K562 (cell line): ENCODE measurements around the gene ACSS2. TPM values are rescaled to one million over a fixed set of nuclear protein-coding genes. Genes with fewer than 3 reads are reported as not detected.

Experiments used
- ATAC-seq: fragments of 200-7000 bp; cut with Tn5 transposase; 3 replicates; pipeline ENCODE4 v1.9.1; 2020; ENCODE audit warnings: moderate library complexity
- BruUV-seq: library from RNA; stranded (reverse); fragments of 400-500 nt; replicated peaks from 2 replicates; lab custom pipeline; 2021; lab: Mats Ljungman, UMichigan
- CTCF ChIA-PET: fragments of 300-600 bp; formaldehyde crosslinking; extraction: SDS; loops from one replicate; lab custom pipeline; 2021; ENCODE audit warnings: low intra/inter-chr PET ratio; lab: Yijun Ruan, JAX
- POLR2A ChIA-PET: fragments of 300-600, 350-650 bp; sonication (Branson Sonifier 250); formaldehyde crosslinking; extraction: SDS; loops from one replicate; lab custom pipeline; 2021; ENCODE audit warnings: antibody characterized with exemption, inconsistent platforms; lab: Yijun Ruan, JAX
- DNase-seq, 4 experiments: peaks; one replicate each; pipeline versions ENCODE4 v3.0.0 to v3.0.0-alpha.2; 2011 to 2018; ENCODE audit warnings: low spot score in 3 of 4, mixed read lengths in 3 of 4; ENCODE audit errors: extremely low read depth in 1 of 4
- FAIRE-seq: peaks from 2 replicates; lab custom pipeline; 2011; peaks lifted over from hg19 to GRCh38; lab: Jason Lieb, UNC
- H2AFZ ChIP-seq: 2 replicates; pipeline ENCODE4 v1.6.0; 2011; ENCODE audit warnings: low read depth, low read length, control low read depth, inconsistent platforms
- H3K27ac ChIP-seq: fragments of 200-600 bp; 3 replicates; pipeline ENCODE4 v1.8.0; 2011; ENCODE audit warnings: low read depth, mild to moderate bottlenecking, control low read depth, inconsistent platforms, low read length, moderate library complexity, mixed read lengths; ENCODE audit errors: extremely low read depth
- H3K27me3 ChIP-seq, 2 experiments: fragments of 300-600 bp in 1 of 2; 2 replicates in 1 of 2; 3 replicates in 1 of 2; pipeline versions ENCODE4 v1.6.0 to v1.8.0; 2011; ENCODE audit warnings: inconsistent platforms in 2 of 2, low read length in 2 of 2, mild to moderate bottlenecking in 1 of 2, mixed read lengths in 1 of 2, moderate library complexity in 1 of 2; ENCODE audit not compliant: control insufficient read depth in 2 of 2, insufficient read depth in 2 of 2
- H3K36me3 ChIP-seq: fragments of 300-600 bp; 3 replicates; pipeline ENCODE4 v1.8.0; 2011; ENCODE audit warnings: mild to moderate bottlenecking, low read length, inconsistent platforms; ENCODE audit not compliant: control insufficient read depth, insufficient read depth
- H3K4me1 ChIP-seq, 2 experiments: fragments of 200-600 bp in 1 of 2; replicated peaks in 1 of 2; 2 replicates in 1 of 2; 3 replicates in 1 of 2; pipeline versions ENCODE4 v1.5.1 to v1.8.0; 2011; ENCODE audit warnings: inconsistent platforms in 2 of 2, low read length in 2 of 2, mild to moderate bottlenecking in 1 of 2, mixed read lengths in 1 of 2, moderate library complexity in 1 of 2; ENCODE audit not compliant: control insufficient read depth in 2 of 2, insufficient read depth in 2 of 2
- H3K4me2 ChIP-seq: 2 replicates; pipeline ENCODE4 v1.6.1; 2011; ENCODE audit warnings: low read length, control low read depth, inconsistent platforms, mixed read lengths; ENCODE audit not compliant: insufficient read depth
- H3K4me3 ChIP-seq: fragments of 200-600 bp; sonication (generic), shearing (Covaris generic); 2 replicates; pipeline ENCODE4 v1.5.1; 2016; ENCODE audit warnings: control low read depth, inconsistent platforms
- H3K79me2 ChIP-seq: fragments of 200-600 bp; 3 replicates; pipeline ENCODE4 v1.8.0; 2011; ENCODE audit warnings: low read length, inconsistent platforms; ENCODE audit not compliant: control insufficient read depth, insufficient read depth
- H3K9ac ChIP-seq, 2 experiments: 2 replicates each; pipeline versions ENCODE4 v1.6.0 to v1.6.1; 2011; ENCODE audit warnings: low read depth in 2 of 2, low read length in 2 of 2, control low read depth in 1 of 2, inconsistent platforms in 1 of 2, mild to moderate bottlenecking in 1 of 2, mixed read lengths in 1 of 2; ENCODE audit not compliant: insufficient read depth in 1 of 2
- H3K9me1 ChIP-seq: one replicate; pipeline ENCODE4 v1.6.0; 2011; ENCODE audit warnings: inconsistent platforms, mild to moderate bottlenecking, low read length, moderate library complexity; ENCODE audit not compliant: control insufficient read depth, insufficient read depth
- H3K9me3 ChIP-seq: replicated peaks from 2 replicates; pipeline ENCODE4 v1.5.1; 2011; ENCODE audit warnings: low read depth, low read length, inconsistent platforms; ENCODE audit not compliant: control insufficient read depth, insufficient read depth
- H4K20me1 ChIP-seq: replicated peaks from 2 replicates; pipeline ENCODE4 v1.6.1; 2011; ENCODE audit warnings: low read length, inconsistent platforms, mixed read lengths; ENCODE audit not compliant: control insufficient read depth, insufficient read depth
- CBFB ChIP-seq: sonication (generic); formaldehyde crosslinking; IDR thresholded peaks from 2 replicates; pipeline ENCODE4 v1.4.0; 2020; ENCODE audit warnings: mild to moderate bottlenecking, missing genetic modification reagents
- FIP1L1 ChIP-seq: fragments of 200-400 bp; formaldehyde crosslinking; IDR thresholded peaks from 2 replicates; pipeline ENCODE4 v1.6.1; 2018; ENCODE audit warnings: mild to moderate bottlenecking, low read depth, low read length; ENCODE audit not compliant: poor library complexity, severe bottlenecking
- GTF2F1 ChIP-seq: IDR thresholded peaks from 2 replicates; pipeline ENCODE4 v1.6.1; 2011; ENCODE audit warnings: low read depth, low read length, improper control_type of control experiment
- HSF4 ChIP-seq: fragments of 250-450 bp; sonication (Bioruptor Pico); IDR thresholded peaks from 2 replicates; pipeline ENCODE4 v2.1.2; 2022; ENCODE audit warnings: mild to moderate bottlenecking, moderate library complexity, borderline replicate concordance
- KDM5B ChIP-seq: fragments of 200-600 bp; sonication (generic); IDR thresholded peaks from 2 replicates; pipeline ENCODE4 v1.6.1; 2012; ENCODE audit warnings: low read depth, mild to moderate bottlenecking, moderate library complexity, low read length, control low read depth, inconsistent platforms; ENCODE audit not compliant: insufficient replicate concordance
- NEUROD1 ChIP-seq: fragments of 150-350 bp; IDR thresholded peaks from 2 replicates; pipeline ENCODE4 v1.6.1; 2014; ENCODE audit warnings: borderline replicate concordance, low read length, low read depth; ENCODE audit not compliant: partially characterized antibody
- NRF1 ChIP-seq, 2 experiments: fragments of 450-650 bp; IDR thresholded peaks in 1 of 2; conservative IDR thresholded peaks in 1 of 2; 2 replicates each; pipeline ENCODE4 v1.6.1; 2014; ENCODE audit warnings: mild to moderate bottlenecking in 2 of 2
- PHB2 ChIP-seq: fragments of 450-650 bp; IDR thresholded peaks from 2 replicates; pipeline ENCODE4 v1.6.1; 2017; ENCODE audit warnings: low read depth
- RB1 ChIP-seq: fragments of 450-650 bp; IDR thresholded peaks from 2 replicates; pipeline ENCODE4 v1.6.1; 2017; ENCODE audit warnings: low read depth, mild to moderate bottlenecking
- SIN3A ChIP-seq, 2 experiments: fragments of 150-350 bp in 1 of 2; IDR thresholded peaks; 2 replicates each; pipeline ENCODE4 v1.6.1; 2011 to 2016; ENCODE audit warnings: borderline replicate concordance in 2 of 2, low read depth in 2 of 2, low read length in 2 of 2, mild to moderate bottlenecking in 2 of 2, moderate library complexity in 2 of 2; ENCODE audit not compliant: control insufficient read depth in 1 of 2
- WGBS: fragments of 100-300 bp; shearing (Covaris generic); methylation state at CpG from one replicate; pipeline ENCODE4 v1.1.6; 2016; ENCODE audit warnings: low coverage, mixed read lengths; ENCODE audit not compliant: insufficient coverage; ENCODE audit errors: missing lambda C conversion rate; 5-methylcytosine and 5-hydroxymethylcytosine counted together
- in situ Hi-C: fragments of 300-500 bp; cut with MboI; formaldehyde crosslinking; loops from 4 replicates; pipeline ENCODE4 v1.15.0; 2018; ENCODE audit warnings: inconsistent platforms, mixed read lengths
- intact Hi-C: fragments of 100-400 bp; cut with micrococcal nuclease; formaldehyde crosslinking; loops from 2 replicates; pipeline ENCODE4 v1.14.2; 2022
- polyA plus RNA-seq, 8 experiments: library from polyadenylated mRNA; depleted of rRNA in 4 of 8; stranded (reverse) in 5 of 8; unstranded in 3 of 8; fragments of >200 nt; fragmentation: Nextera tagmentation in 2 of 8; fragmentation: Illumina TruSeq in 1 of 8; extraction: Ambion mirVana in 2 of 8; extraction: Trizol in 1 of 8; gene quantifications; 2 replicates each; pipeline versions ENCODE4 v1.2.1 to v1.2.3, GENCODE V29; 2011 to 2014; ENCODE audit warnings: inconsistent platforms in 1 of 8, missing spikeins in 1 of 8
- total RNA-seq, 7 experiments: library from RNA; depleted of rRNA in 6 of 7; stranded (reverse); fragments of >200 nt in 6 of 7; fragmentation: Illumina TruSeq in 2 of 7; extraction: Trizol in 2 of 7; gene quantifications; 2 replicates each; pipeline versions ENCODE4 v1.2.1 to v1.2.3, GENCODE V29; 2011 to 2021; ENCODE audit warnings: low replicate concordance in 1 of 7
- TF ChIP-seq, protein P1 (sequence below): fragments of 250-450 bp; sonication (Bioruptor Pico); IDR thresholded peaks from 2 replicates; pipeline ENCODE4 v1.5.0; 2020; ENCODE audit warnings: mild to moderate bottlenecking, borderline replicate concordance

ACSS2 gene
- total and polyA plus RNA-seq, 9 of the 15 experiments (the other 6 are each of a cell fraction or from before 2014, with no cell fraction given) = 21.9 to 246 (median 66.2) TPM

DNA sequence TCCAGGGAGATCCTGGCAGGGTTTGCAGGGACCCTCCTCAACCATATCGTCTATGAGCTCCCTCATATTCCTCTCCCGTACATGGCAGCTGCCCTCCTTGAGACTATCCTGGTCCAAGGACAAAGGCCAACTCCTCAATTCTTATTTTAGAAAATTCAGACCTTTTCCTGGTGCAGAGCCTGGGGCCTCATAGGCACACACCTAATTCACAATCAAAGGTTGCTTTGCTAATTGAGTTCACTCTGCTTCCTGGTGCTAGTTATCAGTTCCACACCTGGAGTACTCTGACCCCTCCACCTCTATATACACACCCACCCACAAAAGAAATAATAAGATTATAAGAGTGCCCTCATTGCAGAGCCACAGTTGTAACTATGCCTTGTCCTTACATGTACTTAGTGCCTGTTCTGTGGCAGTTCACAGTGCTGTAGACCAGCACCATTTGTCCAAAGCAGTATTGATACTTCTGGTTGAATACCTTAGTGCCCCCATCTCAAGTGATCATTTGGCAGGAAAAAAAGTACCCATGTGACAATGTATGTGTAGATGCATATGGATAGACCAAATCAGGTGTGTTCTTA lies 40.5 kb downstream of the ACSS2 start:
- BruUV-seq = no TSS peak
- TF ChIP-seq, protein P1, sequence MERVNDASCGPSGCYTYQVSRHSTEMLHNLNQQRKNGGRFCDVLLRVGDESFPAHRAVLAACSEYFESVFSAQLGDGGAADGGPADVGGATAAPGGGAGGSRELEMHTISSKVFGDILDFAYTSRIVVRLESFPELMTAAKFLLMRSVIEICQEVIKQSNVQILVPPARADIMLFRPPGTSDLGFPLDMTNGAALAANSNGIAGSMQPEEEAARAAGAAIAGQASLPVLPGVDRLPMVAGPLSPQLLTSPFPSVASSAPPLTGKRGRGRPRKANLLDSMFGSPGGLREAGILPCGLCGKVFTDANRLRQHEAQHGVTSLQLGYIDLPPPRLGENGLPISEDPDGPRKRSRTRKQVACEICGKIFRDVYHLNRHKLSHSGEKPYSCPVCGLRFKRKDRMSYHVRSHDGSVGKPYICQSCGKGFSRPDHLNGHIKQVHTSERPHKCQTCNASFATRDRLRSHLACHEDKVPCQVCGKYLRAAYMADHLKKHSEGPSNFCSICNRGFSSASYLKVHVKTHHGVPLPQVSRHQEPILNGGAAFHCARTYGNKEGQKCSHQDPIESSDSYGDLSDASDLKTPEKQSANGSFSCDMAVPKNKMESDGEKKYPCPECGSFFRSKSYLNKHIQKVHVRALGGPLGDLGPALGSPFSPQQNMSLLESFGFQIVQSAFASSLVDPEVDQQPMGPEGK = no peak
- TF ChIP-seq SIN3A (IDR thresholded peaks at IDR 0.05; ENCODE audit: borderline replicate concordance in 2 of 2, control insufficient read depth in 1 of 2, low read depth in 2 of 2, low read length in 2 of 2) (no peak), FIP1L1 (no peak), PHB2 (no peak), GTF2F1 (no peak), RB1 (no peak), NRF1 (conservative IDR thresholded peaks at IDR 0.05 in 1 of 2, IDR thresholded peaks at IDR 0.05 in 1 of 2) (no peak), NEUROD1 (no peak), CBFB (CRISPR knock-in tag) (no peak), HSF4 (CRISPR knock-in tag) (no peak), KDM5B (no peak)
- TF ChIP-seq, all 486 proteins: peak for 0

More for the DNA sequence above, 40.5 kb downstream of the ACSS2 start:
- no peak for DNase-seq
- ATAC-seq = no peak
- H3K4me2 ChIP-seq = no peak overlapping the region
- in situ Hi-C loops (no loop called here), intact Hi-C loops (no loop called here)
- no peaks in the 10 kb centered on the region for H3K79me2 ChIP-seq
- no peaks in the 10 kb centered on the region; the same call in 1 of the 2 replicates for H4K20me1 ChIP-seq
- H3K27ac ChIP-seq = no peak overlapping the region
- peaks cover 4 to 13% of the 10 kb centered on the region in 2 experiments; a peak in 3 of 5 replicates for H3K4me1 ChIP-seq
- no peaks in the 10 kb centered on the region for H3K9me1 ChIP-seq
- no peaks in the 10 kb centered on the region for H3K27me3 ChIP-seq
- H3K9ac ChIP-seq = no peak overlapping the region
- ChIA-PET POLR2A (no interaction called here), CTCF (no interaction called here)
- no peak overlapping the region for H3K4me3 ChIP-seq
- H2AFZ ChIP-seq = no peak overlapping the region
- WGBS = 66% methylated on average over 2 of the region's 2 CpGs
- FAIRE-seq = peak; percentile 19
- H3K36me3 ChIP-seq = peaks cover 85% of the 10 kb centered on the region
- H3K9me3 ChIP-seq = peaks cover 2% of the 10 kb centered on the region; the same call in 1 of the 2 replicates
